Activated T-cell treated with anti-CD3 and anti-CD28 coated beads for 24 hours (primary cell): ENCODE data around the gene PALLD.
"Not testable (repeated sequence)": the region's sequence is repeated elsewhere in the genome, so short reads cannot be mapped to it uniquely, and the experiment has no call there.

ENCODE experiments used
- DNase-seq: peaks from one replicate; pipeline ENCODE4 v3.0.0-alpha.2; 2020; ENCODE audit warnings: low read depth

The PALLD gene

GRCh38 chr4:168796362-168797106 lies 299.7 kb downstream of the PALLD start:
- no peak for DNase-seq

GRCh38 chr4:168797194-168797593 lies 300.3 kb downstream of the PALLD start:
- no peak for DNase-seq

- no peak for DNase-seq
Observed at GRCh38 chr4:168797738-168798375, 301.0 kb downstream of the PALLD start.

- DNase-seq: no peak
Observed at GRCh38 chr4:168800926-168801325, 304.1 kb downstream of the PALLD start.

GRCh38 chr4:168802222-168802621 lies 305.4 kb downstream of the PALLD start:
- DNase-seq: no peak

- DNase-seq: not testable (repeated sequence)
Observed at GRCh38 chr4:168803052-168803451, 306.2 kb downstream of the PALLD start.

GRCh38 chr4:168803732-168804131 lies 306.9 kb downstream of the PALLD start:
- no peak for DNase-seq

GRCh38 chr4:168804146-168804545 lies 307.3 kb downstream of the PALLD start:
- no peak for DNase-seq

GRCh38 chr4:168805341-168805740 lies 308.5 kb downstream of the PALLD start:
- no peak for DNase-seq

GRCh38 chr4:168806247-168806646 lies 309.4 kb downstream of the PALLD start:
- DNase-seq: not testable (repeated sequence)

GRCh38 chr4:168811207-168811606 lies 314.4 kb downstream of the PALLD start:
- no peak for DNase-seq

GRCh38 chr4:168811786-168812651 lies 315.2 kb downstream of the PALLD start:
- DNase-seq: no peak

GRCh38 chr4:168812806-168813205 lies 316.0 kb downstream of the PALLD start:
- DNase-seq: no peak

- DNase-seq: no peak
Observed at GRCh38 chr4:168813890-168814289, 317.0 kb downstream of the PALLD start.

- DNase-seq: no peak
Observed at GRCh38 chr4:168815379-168816345, 318.8 kb downstream of the PALLD start.

- no peak for DNase-seq
Observed at GRCh38 chr4:168817370-168817769, 320.5 kb downstream of the PALLD start.

GRCh38 chr4:168822481-168822880 lies 325.6 kb downstream of the PALLD start:
- DNase-seq: no peak

- no peak for DNase-seq
Observed at GRCh38 chr4:168825975-168826374, 329.1 kb downstream of the PALLD start.

- DNase-seq: no peak
Observed at GRCh38 chr4:168826620-168827019, 329.8 kb downstream of the PALLD start.

GRCh38 chr4:168830777-168831512 lies 334.1 kb downstream of the PALLD start:
- no peak for DNase-seq

GRCh38 chr4:168831585-168831918 lies 334.7 kb downstream of the PALLD start:
- no peak for DNase-seq
